GM12878 (cell line): ENCODE measurements around the gene SMG6. TPM values are rescaled to one million over a fixed set of nuclear protein-coding genes. Genes with fewer than 3 reads are reported as not detected.

Experiments
- ATAC-seq: fragments of 200-7000 bp; cut with Tn5 transposase; 3 replicates; pipeline ENCODE4 v1.9.1; 2020; ENCODE audit warnings: mild to moderate bottlenecking, moderate library complexity
- BruUV-seq: library from RNA; stranded (reverse); fragments of 400-500 nt; replicated peaks from 2 replicates; lab custom pipeline; 2021; lab: Mats Ljungman, UMichigan
- CTCF ChIA-PET: fragments of 300-600 bp; sonication (Branson Sonifier 250); formaldehyde crosslinking; extraction: SDS; loops from one replicate; lab custom pipeline; 2021; ENCODE audit warnings: inconsistent platforms; lab: Yijun Ruan, JAX
- POLR2A ChIA-PET: fragments of 350-600 bp; formaldehyde crosslinking; extraction: SDS; loops from one replicate; lab custom pipeline; 2021; ENCODE audit warnings: inconsistent platforms; lab: Charles Lee
- RAD21 ChIA-PET: fragments of 300-600 bp; sonication (Branson Sonifier 250); formaldehyde crosslinking; loops from one replicate; lab custom pipeline; 2023; ENCODE audit warnings: antibody characterized with exemption; ENCODE audit not compliant: unreplicated experiment; lab: Charles Lee
- SMC1A ChIA-PET: fragments of 300-600 bp; sonication (Branson Sonifier 250); formaldehyde crosslinking; loops from one replicate; lab custom pipeline; 2023; ENCODE audit not compliant: unreplicated experiment, uncharacterized antibody; lab: Charles Lee
- DNase-seq: peaks from one replicate; pipeline ENCODE4 v3.0.0-alpha.2; 2011; ENCODE audit warnings: low read depth, low spot score
- FAIRE-seq: peaks from 3 replicates; lab custom pipeline; 2011; peaks lifted over from hg19 to GRCh38; lab: Jason Lieb, UNC
- H2AFZ ChIP-seq: 2 replicates; pipeline ENCODE4 v1.6.0; 2011; ENCODE audit warnings: low read depth, low read length, control low read depth; ENCODE audit not compliant: control insufficient read depth
- H3K27ac ChIP-seq: 2 replicates; pipeline ENCODE4 v1.5.1; 2011; ENCODE audit warnings: control low read depth; ENCODE audit not compliant: control insufficient read depth, insufficient read depth
- H3K27me3 ChIP-seq, 2 experiments: replicated peaks in 1 of 2; 2 replicates each; pipeline versions ENCODE4 v1.6.0 to v1.6.1; 2011; ENCODE audit warnings: low read length in 1 of 2; ENCODE audit not compliant: control insufficient read depth in 2 of 2, insufficient read depth in 2 of 2
- H3K36me3 ChIP-seq, 2 experiments: 2 replicates each; pipeline ENCODE4 v1.5.1; 2011; ENCODE audit warnings: low read length in 1 of 2; ENCODE audit not compliant: control insufficient read depth in 2 of 2, insufficient read depth in 2 of 2
- H3K4me1 ChIP-seq: 2 replicates; pipeline ENCODE4 v1.6.1; 2011; ENCODE audit warnings: mild to moderate bottlenecking, low read length, moderate library complexity, mixed read lengths; ENCODE audit not compliant: control insufficient read depth, insufficient read depth
- H3K4me2 ChIP-seq: 2 replicates; pipeline ENCODE4 v1.6.0; 2011; ENCODE audit warnings: control low read depth; ENCODE audit not compliant: control insufficient read depth, insufficient read depth
- H3K4me3 ChIP-seq: fragments of 200-600 bp; sonication (generic); 2 replicates; pipeline ENCODE4 v1.5.1; 2016
- H3K79me2 ChIP-seq: 2 replicates; pipeline ENCODE4 v1.6.0; 2011; ENCODE audit warnings: low read length; ENCODE audit not compliant: control insufficient read depth, insufficient read depth
- H3K9ac ChIP-seq: 2 replicates; pipeline ENCODE4 v1.8.0; 2011; ENCODE audit warnings: low read length, control low read depth, mixed read lengths; ENCODE audit not compliant: control insufficient read depth, insufficient read depth
- H3K9me3 ChIP-seq: replicated peaks from 3 replicates; pipeline ENCODE4 v1.5.1; 2011; ENCODE audit warnings: mild to moderate bottlenecking, low read length; ENCODE audit not compliant: control insufficient read depth, insufficient read depth
- H4K20me1 ChIP-seq: 2 replicates; pipeline ENCODE4 v1.6.0; 2011; ENCODE audit not compliant: control insufficient read depth, insufficient read depth
- CBFB ChIP-seq: IDR thresholded peaks from 2 replicates; pipeline ENCODE4 v1.6.1; 2016; ENCODE audit warnings: antibody characterized with exemption, low read depth
- CBX5 ChIP-seq: sonication (generic); IDR thresholded peaks from 2 replicates; pipeline ENCODE4 v1.6.1; 2016; ENCODE audit warnings: low read depth, moderate library complexity, mild to moderate bottlenecking, inconsistent platforms
- EED ChIP-seq: sonication (generic); IDR thresholded peaks from 2 replicates; pipeline ENCODE4 v1.6.1; 2016; ENCODE audit warnings: antibody characterized with exemption, low read depth
- FOXK2 ChIP-seq: fragments of 450-650 bp; IDR thresholded peaks from 2 replicates; pipeline ENCODE4 v1.6.1; 2017; ENCODE audit warnings: mild to moderate bottlenecking, moderate library complexity
- GABPA ChIP-seq: IDR thresholded peaks from 2 replicates; pipeline ENCODE4 v1.6.1; 2014; ENCODE audit warnings: antibody characterized with exemption, low read depth, mild to moderate bottlenecking, inconsistent platforms
- MTA3 ChIP-seq: IDR thresholded peaks from 2 replicates; pipeline ENCODE4 v1.6.1; 2012; ENCODE audit warnings: low read length, inconsistent platforms, borderline replicate concordance
- PAX8 ChIP-seq: fragments of 450-650 bp; IDR thresholded peaks from 2 replicates; pipeline ENCODE4 v1.6.1; 2017; ENCODE audit warnings: mild to moderate bottlenecking, moderate library complexity
- ZBED1 ChIP-seq: IDR thresholded peaks from 2 replicates; pipeline ENCODE4 v1.6.1; 2016; ENCODE audit warnings: borderline replicate concordance
- WGBS: methylation state at CpG from one replicate; pipeline ENCODE4 v1.1.6; 2016; ENCODE audit warnings: low lambda C conversion rate; ENCODE audit not compliant: insufficient replicate concordance, insufficient coverage; ENCODE audit errors: missing lambda C conversion rate; 5-methylcytosine and 5-hydroxymethylcytosine counted together
- in situ Hi-C: fragments of 300-500 bp; cut with MboI; formaldehyde crosslinking; loops from 9 replicates; pipeline ENCODE4 v1.14.3; 2018; ENCODE audit warnings: mixed read lengths
- intact Hi-C: fragments of 100-400 bp; cut with micrococcal nuclease; formaldehyde crosslinking; loops from one replicate; pipeline ENCODE4 v1.14.2; 2022; ENCODE audit not compliant: unreplicated experiment
- polyA plus RNA-seq, 11 experiments: library from polyadenylated mRNA; depleted of rRNA in 4 of 11; unstranded in 6 of 11; stranded (reverse) in 5 of 11; fragments of >200 nt; fragmentation: Nextera tagmentation in 4 of 11; fragmentation: Illumina TruSeq in 1 of 11; extraction: Ambion mirVana in 4 of 11; extraction: Trizol in 1 of 11; gene quantifications; 1 replicate in 1 of 11; 2 replicates in 10 of 11; pipeline versions ENCODE4 v1.2.1 to v1.2.3, GENCODE V29; 2011 to 2016; ENCODE audit warnings: inconsistent platforms in 2 of 11, missing spikeins in 2 of 11, low read depth in 1 of 11
- total RNA-seq, 4 experiments: library from RNA; depleted of rRNA in 3 of 4; stranded (reverse); fragments of >200 nt in 3 of 4; fragmentation: Illumina TruSeq in 1 of 4; extraction: Trizol in 1 of 4; gene quantifications; 2 replicates each; pipeline versions ENCODE4 v1.2.1 to v1.2.3, GENCODE V29; 2013 to 2021
- TF ChIP-seq, protein P1 (sequence below): fragments of 450-650 bp; IDR thresholded peaks from 2 replicates; pipeline ENCODE4 v1.6.1; 2018; ENCODE audit warnings: borderline replicate concordance, mild to moderate bottlenecking; ENCODE audit not compliant: partially characterized antibody
- TF ChIP-seq, protein P2 (sequence below): fragments of 450-650 bp; IDR thresholded peaks from 2 replicates; pipeline ENCODE4 v1.6.1; 2016; ENCODE audit warnings: mild to moderate bottlenecking

Gene SMG6
- total and polyA plus RNA-seq, 10 of the 15 experiments (the other 5 are each of a cell fraction or from before 2014, with no cell fraction given), result 0.58 to 28.7 (median 15.7) TPM

DNA sequence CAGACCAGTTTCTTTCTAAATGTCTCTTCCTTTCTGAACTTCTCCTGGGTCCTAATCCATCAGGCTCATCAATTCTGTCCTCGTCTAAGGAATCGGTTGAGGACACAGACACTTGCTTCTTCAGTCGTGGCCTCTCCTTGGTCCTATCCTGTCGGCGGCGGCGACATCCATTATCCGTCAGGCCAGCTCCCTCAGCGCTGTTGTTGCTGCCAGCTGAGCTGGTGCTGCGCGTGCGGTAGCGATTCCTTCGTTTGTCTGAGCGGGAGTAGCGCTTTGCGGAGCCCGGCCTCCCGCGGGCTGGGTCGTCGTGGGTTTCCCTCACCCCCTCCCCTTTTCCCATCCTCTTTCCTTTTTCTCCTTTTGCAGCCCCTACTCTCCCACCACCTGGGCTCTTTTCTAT is 3.8 kb downstream of the SMG6 start:
- TF ChIP-seq PAX8 (no peak), EED (no peak), CBFB (no peak), GABPA (no peak)
- TF ChIP-seq, protein P1, sequence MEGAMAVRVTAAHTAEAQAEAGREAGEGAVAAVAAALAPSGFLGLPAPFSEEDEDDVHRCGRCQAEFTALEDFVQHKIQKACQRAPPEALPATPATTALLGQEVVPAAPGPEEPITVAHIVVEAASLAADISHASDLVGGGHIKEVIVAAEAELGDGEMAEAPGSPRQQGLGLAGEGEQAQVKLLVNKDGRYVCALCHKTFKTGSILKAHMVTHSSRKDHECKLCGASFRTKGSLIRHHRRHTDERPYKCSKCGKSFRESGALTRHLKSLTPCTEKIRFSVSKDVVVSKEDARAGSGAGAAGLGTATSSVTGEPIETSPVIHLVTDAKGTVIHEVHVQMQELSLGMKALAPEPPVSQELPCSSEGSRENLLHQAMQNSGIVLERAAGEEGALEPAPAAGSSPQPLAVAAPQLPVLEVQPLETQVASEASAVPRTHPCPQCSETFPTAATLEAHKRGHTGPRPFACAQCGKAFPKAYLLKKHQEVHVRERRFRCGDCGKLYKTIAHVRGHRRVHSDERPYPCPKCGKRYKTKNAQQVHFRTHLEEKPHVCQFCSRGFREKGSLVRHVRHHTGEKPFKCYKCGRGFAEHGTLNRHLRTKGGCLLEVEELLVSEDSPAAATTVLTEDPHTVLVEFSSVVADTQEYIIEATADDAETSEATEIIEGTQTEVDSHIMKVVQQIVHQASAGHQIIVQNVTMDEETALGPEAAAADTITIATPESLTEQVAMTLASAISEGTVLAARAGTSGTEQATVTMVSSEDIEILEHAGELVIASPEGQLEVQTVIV, result no peak
- Histone ChIP-seq H3K4me1 (peaks cover 14% of the 10 kb centered on the region), H3K9ac (no peak overlapping the region), H4K20me1 (no peaks in the 10 kb centered on the region), H3K79me2 (peaks cover 40% of the 10 kb centered on the region), H3K36me3 (peaks cover 5 to 16% of the 10 kb centered on the region in 2 experiments), H2AFZ (no peak overlapping the region), H3K4me2 (no peak overlapping the region), H3K27ac (no peak overlapping the region), H3K4me3 (no peak overlapping the region), H3K27me3 (no peaks in the 10 kb centered on the region), H3K9me3 (no peaks in the 10 kb centered on the region; the same call in 2 of the 3 replicates)
- ATAC-seq (no peak), FAIRE-seq (no peak), DNase-seq (no peak)
- ChIA-PET CTCF (no interaction called here), RAD21 (interaction anchor here (0.6 kb wide), 1 partner anchor 13 kb away, joined by 4 read pairs; no protein-coding TSS in a partner anchor), SMC1A (no interaction called here), POLR2A (no interaction called here)
- intact Hi-C loops, result no loop called here
- in situ Hi-C loops, result no loop called here
- BruUV-seq, result TSS peak; percentile 52
- WGBS, result 95% methylated on average over 22 of the region's 22 CpGs

DNA sequence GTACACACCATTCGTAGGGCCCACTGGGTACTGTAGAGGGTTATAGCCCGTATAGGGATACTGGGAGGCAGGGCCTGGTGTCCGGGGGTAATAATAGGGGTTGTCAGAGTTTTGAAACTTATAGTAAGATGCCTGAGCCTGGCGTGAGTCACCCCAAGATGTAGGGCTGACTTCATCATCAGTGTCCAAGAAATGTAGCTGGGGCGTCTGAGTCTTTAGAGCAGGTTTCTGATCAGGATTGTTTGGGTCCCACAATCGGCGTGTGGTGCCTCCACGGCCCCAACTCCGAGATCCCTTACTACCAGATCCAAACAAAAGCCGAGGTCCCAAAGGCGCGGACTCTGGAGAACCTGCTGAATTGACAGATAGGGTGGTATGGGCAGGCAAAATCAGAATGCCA is 4.4 kb downstream of the SMG6 start:
- peaks cover 5 to 22% of the 10 kb centered on the region in 2 experiments for H3K36me3 ChIP-seq
- FAIRE-seq (no peak), DNase-seq (no peak), ATAC-seq (no peak)
- H3K27ac ChIP-seq, result no peak overlapping the region
- 94% methylated on average over 12 of the region's 12 CpGs for WGBS
- in situ Hi-C loops, result no loop called here
- no peak overlapping the region for H3K4me2 ChIP-seq
- H4K20me1 ChIP-seq, result no peaks in the 10 kb centered on the region
- CTCF ChIA-PET, result no interaction called here
- H3K27me3 ChIP-seq, result no peaks in the 10 kb centered on the region
- no peak overlapping the region for H3K4me3 ChIP-seq
- peaks cover 43% of the 10 kb centered on the region for H3K79me2 ChIP-seq
- H3K9ac ChIP-seq, result no peak overlapping the region
- SMC1A ChIA-PET, result no interaction called here
- TF ChIP-seq, protein P2, sequence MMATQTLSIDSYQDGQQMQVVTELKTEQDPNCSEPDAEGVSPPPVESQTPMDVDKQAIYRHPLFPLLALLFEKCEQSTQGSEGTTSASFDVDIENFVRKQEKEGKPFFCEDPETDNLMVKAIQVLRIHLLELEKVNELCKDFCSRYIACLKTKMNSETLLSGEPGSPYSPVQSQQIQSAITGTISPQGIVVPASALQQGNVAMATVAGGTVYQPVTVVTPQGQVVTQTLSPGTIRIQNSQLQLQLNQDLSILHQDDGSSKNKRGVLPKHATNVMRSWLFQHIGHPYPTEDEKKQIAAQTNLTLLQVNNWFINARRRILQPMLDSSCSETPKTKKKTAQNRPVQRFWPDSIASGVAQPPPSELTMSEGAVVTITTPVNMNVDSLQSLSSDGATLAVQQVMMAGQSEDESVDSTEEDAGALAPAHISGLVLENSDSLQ, result no peak
- TF ChIP-seq CBX5 (no peak), ZBED1 (no peak), MTA3 (no peak), FOXK2 (no peak)
- RAD21 ChIA-PET, result interaction anchor here (0.6 kb wide), 1 partner anchor 12 kb away, joined by 4 read pairs; no protein-coding TSS in a partner anchor
- BruUV-seq, result no TSS peak
- intact Hi-C loops, result no loop called here
- POLR2A ChIA-PET, result no interaction called here
- no peak overlapping the region for H2AFZ ChIP-seq
- no peaks in the 10 kb centered on the region; the same call in 2 of the 3 replicates for H3K9me3 ChIP-seq
- H3K4me1 ChIP-seq, result peaks cover 14% of the 10 kb centered on the region
